GM19240 (cell line): ENCODE measurements around the gene KCNJ6.
"Not testable (repeated sequence)": the region's sequence is repeated elsewhere in the genome, so short reads cannot be mapped to it uniquely, and the experiment has no call there.

Experiments used
- DNase-seq: peaks from one replicate; pipeline ENCODE4 v3.0.0; 2011; ENCODE audit warnings: low spot score; ENCODE audit not compliant: insufficient read length

KCNJ6 gene

DNA sequence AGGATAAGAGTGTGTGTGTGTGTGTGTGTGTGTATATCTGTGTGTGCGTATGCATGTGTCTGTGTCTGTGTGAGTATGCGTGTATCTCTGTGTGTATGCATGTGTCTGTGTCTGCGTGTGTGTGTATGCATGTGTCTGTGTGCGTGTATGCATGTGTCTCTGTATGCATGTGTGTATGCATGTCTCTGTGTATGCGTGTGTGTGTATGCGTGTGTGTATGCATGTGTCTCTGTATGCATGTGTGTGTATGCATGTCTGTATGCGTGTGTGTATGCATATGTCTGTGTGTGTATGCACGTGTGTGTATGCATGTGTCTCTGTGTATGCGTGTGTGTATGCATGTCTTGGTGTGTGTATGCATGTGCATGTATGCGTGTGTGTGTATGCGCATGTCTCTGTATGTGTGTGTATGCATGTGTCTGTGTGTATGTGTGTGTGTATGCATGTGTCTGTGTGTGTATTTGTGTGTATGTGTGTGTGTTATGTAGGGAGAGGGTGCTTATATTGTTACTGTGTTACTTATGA, 301.8 kb downstream of the KCNJ6 start:
- DNase-seq: no peak

DNA sequence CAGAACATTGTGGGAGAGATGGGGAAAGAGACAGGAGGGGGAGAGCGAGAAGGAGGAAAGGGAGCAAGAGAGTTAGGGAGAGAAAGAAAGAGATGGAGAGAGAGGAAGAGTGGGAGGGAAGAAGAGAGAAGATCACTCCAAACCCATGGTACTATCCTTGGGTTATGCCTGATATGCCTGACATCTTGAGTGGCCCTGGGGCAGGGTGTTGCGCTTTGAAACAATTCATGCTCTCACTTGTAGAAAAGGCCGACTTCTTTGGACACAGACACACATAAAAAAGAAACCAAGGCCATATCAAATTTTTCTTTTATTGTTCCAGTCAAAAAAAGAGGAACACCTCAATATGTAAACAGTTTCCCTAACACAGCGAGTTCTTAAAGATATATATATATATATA, 309.2 kb downstream of the KCNJ6 start:
- no peak for DNase-seq

DNA sequence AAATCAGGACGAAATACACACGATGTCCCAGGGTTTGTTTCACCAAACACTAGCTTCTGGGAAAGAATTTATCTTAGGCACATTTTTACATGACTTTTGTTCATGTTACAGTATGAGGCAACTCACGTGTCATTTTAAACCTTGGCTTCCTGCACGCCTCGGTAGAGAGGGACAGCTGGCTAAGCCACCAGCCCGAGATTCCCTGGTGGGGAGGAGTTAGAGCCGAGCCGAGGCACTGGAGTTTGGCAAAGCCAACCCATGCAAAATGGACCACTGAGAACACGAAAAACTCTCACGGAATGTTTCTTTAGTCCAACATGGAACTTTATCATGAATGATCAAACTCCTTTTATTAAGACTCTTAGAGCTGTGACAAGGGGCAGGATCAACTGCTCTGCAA, 309.7 kb downstream of the KCNJ6 start:
- no peak for DNase-seq

DNA sequence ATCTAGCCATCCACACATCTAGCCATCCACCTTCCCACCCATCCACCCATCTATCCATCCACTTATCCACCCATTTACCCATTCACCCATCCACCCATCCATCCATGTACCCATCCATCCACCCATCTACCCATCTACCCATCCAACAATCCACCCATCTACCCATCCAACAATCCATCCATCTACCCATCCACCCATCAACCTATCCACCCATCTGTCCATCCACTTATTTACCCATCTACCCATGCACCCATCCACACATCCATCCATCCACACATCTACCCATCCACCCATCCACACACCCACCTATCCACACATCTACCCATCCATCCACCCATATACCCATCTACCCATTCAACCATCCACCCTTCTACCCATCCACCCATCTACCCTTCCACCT, 311.3 kb downstream of the KCNJ6 start:
- no peak for DNase-seq

DNA sequence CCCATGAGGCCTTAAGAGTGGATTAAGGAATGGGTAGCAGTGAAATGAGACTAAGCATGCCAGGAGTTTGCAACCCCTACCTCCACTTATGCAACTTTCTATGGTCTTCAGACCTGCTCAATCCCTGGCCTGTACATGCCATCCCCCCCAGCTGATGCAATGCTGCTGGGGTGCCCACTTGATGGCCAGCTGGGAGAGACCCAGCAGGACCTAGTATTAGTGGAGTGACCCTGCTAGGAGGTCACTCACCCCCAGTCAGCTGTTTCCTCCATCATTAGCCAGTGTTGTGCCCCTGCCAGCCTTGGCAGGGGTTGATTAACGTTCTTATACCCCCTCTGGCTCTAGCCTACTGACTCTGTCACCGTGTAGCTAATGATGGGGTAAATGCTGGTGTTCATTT, 313.1 kb downstream of the KCNJ6 start:
- DNase-seq: no peak

DNA sequence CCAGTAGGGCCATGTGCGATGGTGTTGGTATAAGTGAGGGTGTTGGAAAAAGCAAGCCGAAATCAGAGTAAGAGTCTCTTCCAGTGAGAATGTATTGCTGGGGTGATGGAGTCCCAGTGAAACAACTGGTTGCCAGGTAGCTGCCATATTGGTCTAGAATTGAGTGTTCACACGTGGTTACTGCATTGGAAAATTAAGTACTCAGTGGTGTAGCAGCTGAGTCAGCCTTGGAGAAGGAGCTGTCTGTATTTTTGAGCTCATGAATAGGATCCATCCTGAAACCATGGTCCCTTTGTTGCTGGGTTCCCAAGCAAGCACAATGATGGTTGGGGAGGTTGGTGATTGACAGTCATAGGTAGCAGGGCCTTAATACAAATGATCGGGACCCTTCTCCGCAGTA, 314.3 kb downstream of the KCNJ6 start:
- DNase-seq: no peak

DNA sequence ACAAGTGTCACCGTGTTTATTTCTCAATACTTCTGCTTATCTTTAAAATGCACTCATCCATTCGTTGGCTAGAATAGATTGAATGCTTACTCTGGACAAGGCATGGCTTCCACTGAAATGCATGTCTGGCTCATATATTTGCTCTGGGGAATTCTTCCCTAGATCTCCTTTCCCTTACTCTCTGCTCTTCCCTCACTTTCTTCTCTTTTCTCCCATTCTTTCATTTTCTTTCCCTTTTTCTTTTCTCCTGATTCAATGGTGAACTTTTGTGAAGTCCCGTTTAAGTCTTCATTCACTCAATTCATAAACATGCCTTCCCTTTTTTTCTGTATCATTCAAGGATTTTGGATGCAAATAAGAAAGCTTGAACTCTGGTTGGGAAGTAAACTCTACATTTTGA, 315.2 kb downstream of the KCNJ6 start:
- no peak for DNase-seq

DNA sequence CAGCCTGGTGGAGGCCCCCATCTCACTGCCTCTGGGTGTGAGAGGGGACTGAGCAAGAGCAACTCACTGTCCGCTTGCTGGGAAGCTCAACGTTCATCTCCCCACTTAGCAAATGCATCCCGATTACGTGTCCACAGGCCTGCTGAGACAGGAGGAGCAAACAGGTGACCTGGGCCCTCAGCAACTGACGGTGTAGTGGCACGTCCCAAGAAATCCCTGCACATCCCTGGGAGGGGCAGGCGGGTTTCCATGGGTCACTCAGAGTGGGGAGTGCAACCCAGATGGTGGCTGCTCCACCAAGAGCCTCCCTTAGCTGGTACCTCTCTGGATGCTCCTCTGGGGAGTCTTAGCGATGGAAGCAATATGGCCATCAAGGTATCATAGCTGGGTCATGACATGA, 320.3 kb downstream of the KCNJ6 start:
- DNase-seq: no peak

DNA sequence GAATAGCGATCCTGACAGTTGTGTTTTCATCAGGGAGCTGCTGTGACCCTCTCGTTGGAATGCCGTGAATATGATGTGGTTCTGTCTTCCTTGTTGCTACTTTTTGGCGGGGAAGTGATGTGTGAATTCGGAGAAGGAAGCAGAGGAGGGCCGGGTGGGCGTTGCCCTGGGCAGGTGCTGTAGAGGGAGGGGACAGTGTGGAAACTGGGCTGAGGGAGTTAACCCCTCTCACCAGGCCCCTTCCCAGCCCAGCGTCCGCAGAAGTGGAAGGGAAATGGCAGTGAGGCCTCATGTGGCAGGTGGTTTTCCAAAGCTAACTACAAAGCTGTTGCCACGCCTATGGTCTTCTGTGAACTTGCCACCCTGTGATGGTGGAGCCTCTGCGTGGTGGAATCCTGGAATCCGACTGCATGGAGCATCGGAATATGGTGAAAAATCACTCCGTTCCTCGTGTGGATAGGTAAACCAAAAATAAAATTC, 321.7 kb downstream of the KCNJ6 start:
- DNase-seq: no peak

DNA sequence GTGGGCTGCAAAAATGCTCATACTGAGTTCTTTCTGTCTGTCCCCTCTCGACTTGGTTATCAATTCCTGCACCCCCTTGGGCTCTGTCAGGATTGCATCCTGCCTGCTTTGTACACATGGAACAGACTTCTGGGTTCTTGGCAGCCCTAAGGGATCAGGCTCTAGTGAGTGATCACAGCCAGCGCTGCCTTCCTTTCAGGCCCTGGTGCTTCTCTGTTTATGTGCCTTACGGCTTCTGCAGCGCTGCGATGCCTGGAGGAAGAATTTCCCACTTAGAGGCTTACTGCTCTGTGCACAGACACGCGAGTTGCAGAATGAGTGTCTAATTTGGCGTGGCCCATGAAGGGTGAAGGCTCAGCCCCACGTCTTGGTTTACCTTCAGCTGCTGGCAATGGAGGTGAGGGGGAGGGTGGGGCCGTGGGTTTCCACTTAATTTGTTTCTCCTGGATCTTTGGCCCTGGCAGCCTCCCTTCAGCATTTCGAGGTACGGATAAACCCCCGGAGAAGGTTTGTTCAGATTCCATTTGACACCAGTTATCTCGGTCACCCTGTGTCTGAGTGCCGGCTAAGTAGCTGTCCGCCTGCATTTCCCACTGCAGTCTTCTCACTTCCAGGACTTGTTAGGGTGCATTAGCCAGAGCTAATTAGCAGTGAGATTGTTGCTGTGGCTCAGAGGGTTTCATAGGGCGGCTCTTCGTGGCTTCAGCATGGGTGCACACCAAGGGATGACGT, 322.4 kb downstream of the KCNJ6 start:
- no peak for DNase-seq

DNA sequence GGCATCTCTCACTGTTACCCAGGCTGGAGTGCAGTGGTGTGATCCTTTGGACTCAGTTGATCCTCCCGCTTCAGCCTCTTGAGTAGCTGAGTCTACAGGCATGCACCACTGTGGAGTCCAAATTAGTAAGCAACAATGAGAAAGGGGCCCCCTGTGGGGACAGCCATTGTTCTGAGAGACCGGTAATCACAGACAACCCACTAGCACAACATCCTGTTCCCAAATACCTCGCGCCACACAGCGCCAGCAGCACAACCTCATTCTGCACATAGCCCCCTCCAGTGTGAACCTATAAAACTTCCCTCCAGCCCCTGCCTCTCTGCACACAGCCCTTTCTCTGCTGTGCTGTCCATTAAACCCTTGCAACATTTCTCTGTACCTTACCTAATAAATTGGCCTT, 323.2 kb downstream of the KCNJ6 start:
- no peak for DNase-seq

DNA sequence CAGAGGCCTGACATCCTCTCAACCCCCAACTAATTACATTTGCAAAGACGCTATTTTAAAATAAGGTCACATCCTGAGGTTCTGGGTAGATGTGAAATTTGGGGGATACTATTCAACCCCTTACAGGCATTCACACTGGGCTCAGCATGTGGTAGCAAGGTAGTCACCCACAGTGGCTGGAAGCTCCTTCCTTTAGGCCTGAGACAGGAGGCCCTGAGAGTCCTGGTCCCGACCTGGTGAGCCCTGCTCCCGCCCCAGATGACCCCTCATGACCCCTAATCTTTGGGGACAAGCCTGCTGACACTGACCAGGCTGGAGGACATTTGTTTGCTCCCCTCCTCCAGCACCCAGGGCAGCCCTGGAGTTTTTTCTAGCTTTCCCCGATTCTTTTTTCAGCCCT, 323.8 kb downstream of the KCNJ6 start:
- no peak for DNase-seq

DNA sequence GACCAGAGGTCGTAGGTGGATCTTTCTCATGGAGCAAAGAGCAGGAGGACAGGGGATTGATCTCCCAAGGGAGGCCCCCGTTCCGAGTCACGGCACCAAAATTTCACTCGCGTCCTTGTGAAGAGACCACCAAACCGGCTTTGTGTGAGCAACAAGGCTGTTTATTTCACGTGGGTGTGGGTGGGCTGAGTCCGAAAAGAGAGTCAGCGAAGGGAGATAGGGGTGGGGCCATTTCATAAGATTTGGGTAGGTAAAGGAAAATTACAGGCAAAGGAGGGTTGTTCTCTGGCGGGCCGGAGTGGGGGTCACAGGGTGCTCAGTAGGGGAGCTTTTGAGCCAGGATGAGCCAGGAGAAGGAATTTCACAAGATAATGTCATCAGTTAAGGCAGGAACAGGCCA, 324.3 kb downstream of the KCNJ6 start:
- not testable (repeated sequence) for DNase-seq

DNA sequence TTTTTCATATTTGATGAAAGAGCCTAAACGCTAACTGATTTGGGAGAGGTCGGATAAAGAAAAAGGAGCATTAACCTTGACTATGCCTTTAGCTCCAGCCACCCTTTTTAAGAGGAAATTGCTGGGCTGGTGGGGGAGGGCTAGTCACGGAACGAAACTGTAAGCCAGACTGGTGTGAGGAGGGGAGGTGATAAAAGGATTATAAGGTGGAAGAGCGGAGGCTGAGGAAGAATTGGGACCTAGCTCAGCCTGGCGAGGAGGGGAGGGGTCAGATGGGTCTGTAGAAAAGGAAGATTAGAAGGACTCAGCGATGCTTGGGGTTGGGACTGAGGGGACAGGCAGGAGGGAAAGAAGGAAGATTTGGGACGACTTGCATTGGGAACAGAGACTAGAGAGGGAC, 325.4 kb downstream of the KCNJ6 start:
- DNase-seq: not testable (repeated sequence)

DNA sequence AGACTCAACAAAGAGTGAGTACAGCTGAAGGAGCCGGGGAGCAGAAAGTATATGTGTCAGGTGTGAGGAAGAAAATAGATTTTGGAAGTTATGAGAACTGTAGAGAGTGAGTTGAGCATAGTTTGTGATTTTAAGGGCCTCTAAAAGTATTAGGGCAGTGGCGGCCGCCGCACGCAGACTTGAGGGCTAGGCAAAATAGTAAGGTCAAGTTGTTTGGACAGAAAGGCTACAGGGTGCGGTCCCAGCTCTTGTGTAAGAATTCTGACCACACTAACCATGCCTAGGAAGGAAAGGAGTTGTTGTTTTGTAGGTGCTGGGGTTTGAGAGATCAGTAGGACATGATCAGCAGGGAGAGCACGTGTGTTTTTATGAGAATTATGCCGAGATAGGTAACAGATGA, 327.6 kb downstream of the KCNJ6 start:
- not testable (repeated sequence) for DNase-seq

DNA sequence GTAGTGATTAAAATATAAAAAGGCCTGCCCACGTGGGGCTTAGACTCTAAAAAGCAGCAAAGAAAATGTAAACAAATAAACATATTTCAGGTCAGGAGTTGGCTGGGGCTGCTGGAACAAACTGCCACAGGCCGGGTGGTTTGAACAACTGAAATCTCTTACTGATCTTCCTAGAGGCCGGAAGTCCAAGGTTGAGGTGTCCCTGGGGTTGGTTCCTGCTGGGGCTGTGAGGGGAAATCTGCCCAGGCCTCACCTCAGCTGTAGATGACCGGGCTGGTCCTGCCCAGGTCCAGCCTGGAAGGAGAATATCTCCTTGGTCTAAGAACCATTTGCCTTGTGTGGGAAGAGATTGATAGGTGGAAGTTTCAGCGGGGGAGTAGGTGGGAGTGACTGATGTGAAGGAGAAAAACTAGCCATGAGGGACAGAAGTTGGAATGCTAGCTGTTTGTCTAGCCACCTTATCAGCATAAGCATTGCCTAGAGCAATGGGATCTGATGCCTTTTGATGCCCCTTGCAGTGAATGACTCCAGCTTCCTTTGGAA, 328.6 kb downstream of the KCNJ6 start:
- DNase-seq: no peak

DNA sequence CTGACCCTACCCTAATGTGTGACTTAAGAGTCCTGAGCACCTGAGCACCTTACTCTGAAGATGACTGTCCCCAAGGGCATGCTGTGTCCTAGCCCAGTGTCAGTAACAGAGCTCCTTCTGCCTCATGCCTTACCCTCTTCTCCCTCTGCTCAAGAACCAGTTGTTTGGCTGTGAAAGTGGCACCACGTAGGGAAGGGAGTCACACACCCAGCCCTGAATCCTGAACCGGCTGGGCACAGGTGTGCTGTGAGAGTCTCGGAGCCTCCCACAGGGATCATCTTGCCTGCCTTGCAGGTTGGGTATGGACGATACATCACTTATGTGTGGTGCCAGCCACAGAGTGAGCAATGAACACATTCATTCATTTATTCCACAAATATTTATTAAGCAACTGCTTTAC, 329.1 kb downstream of the KCNJ6 start:
- no peak for DNase-seq

DNA sequence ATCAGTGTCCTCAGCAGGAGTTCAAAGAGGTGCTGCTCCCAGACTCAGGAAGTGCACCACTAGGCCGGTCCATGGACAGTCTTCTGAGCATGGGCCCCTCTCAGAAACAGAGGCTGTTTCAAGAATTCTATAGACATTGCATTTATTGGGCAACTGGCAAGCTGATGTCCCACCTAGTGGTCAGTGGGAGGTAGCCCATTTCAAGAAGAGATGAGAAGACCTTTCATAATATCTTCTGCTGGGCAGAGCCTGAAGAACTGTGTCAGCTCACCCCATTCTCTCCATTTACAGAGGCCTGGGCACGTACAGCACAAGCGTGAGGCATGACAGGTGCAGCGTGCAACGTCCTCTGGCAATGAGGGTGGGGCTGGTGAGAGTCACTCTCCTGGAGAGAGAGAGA, 333.7 kb downstream of the KCNJ6 start:
- no peak for DNase-seq

DNA sequence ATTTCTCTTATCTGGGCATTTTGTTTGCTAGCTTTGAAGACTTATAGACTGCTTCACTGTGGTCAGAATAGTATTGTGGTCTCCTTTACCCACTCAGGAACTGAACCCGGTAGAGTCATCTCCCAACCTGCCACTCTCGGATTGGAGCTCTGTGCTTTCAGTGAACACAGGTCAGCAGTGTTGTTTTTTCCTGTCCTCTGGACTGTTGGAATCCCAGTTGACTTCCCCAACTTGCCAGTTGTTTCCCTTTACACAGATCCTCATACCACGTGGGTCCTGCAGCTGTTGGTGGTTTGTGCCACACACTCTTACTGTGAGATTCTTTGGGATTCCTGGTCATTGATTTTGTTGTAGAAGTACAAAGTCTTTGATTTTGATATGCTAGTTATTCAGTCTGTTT, 335.6 kb downstream of the KCNJ6 start:
- DNase-seq: no peak

DNA sequence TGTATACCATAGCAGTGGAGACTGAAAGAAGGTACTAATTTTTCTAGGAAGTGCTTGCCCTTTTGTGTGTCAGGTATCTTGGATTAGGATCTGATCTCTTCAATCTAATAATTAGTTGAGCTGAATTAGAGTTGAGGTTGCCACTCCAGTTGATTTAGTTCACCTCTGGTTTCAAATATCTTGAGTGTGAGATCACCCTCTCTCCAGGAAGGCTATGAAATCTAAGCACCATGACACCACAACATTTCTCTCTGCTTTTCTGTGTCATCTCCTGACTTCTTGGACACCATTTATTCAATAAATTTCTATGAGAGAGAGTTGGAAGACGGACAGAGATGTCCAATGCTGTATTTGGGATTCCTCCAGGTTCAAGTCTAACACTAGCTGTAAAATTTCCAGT, 336.9 kb downstream of the KCNJ6 start:
- DNase-seq: no peak

DNA sequence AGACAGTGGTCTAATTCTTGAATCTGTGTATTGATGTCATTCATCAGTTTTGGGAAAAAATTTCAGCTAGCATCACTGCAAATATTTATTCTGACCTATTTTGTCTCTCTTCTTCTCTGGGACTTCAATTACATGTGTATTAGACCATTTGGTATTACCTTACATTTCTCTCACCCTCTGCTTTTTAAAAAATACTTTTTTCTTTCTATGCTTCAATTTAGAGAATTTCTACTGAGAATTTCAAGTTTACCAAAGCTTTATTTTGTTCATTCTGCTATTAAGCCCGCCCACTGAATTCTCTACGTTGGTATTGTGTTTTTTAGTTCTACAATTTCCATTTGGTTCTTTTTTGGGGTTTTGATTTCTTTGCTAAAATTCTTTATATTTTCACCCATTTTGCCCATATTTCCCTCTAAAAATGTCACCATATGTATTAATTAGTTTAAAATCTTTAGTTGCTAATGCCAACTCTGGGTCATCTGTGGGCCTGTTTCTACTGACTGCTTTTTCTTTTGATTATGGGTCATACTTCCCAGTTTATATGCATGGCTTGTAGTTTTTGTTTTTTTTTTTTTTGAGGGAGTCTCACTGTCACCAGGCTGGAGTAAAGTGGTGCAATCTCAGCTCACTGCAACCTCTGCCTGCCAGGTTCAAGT, 337.7 kb downstream of the KCNJ6 start:
- no peak for DNase-seq

DNA sequence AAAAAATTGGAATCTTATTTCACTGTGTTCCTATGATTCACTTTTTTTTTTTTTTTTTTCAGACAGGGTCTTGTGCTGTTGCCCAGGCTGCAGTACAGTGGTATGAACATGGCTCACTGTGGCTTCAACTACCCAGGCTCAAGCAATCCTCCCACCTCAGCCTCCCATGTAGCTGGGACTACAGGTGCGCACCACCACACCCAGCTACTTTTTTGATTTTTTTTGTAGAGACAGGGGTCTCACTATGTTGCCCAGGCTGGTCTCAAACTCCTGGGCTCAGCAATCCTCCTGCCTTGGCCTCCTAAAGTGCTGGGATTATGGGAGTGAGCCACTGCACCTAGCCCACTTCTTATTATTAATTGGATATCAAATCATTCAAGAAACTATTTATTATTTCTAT, 339.3 kb downstream of the KCNJ6 start:
- DNase-seq: not testable (repeated sequence)

DNA sequence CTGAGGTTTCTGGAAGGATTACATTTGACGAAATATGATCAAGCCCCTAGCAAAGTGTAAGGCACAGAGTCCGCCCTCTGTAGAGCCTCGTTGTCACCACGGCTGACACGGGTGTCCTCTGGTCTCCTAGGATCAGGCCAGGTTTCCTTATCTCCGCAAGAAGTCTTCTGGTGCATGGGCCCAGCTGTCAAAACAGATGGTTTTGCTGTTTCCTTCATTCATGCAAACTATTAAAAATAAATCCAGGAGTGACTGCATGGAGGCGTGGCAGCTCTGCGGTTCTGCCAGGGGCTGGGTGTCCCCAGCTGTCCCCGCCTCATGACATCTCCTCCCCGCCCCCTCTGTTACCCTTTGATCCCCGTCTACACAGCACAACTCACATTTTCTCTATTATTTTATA, 340.7 kb downstream of the KCNJ6 start:
- DNase-seq: no peak
